ENCODE results near the gene CCDC149. TPM values are rescaled to one million over a fixed set of nuclear protein-coding genes. Genes with fewer than 3 reads are reported as not detected.

CCDC149 gene
- total RNA-seq, 1 experiment from 2014 or later, result 5.3 TPM

DNA sequence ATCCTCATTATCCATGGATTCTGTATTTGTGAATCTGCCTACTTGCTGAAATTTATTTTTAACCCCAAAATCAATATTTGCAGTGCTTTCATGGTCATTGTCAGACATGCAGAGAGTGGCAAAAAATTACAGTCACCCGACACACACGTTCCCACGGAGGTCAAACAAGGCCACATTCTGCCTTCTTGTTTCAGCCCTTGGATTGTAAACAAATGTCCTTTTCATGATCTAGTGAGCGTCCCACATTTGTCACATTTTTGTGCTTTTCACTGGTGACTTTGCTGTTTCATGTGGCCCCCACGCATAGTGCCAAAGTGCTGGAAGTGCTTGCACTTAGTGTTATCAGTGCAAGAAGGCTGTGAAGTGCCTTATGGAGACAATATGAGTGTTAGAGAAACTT lies 72.5 kb downstream of the CCDC149 start:
- no peaks in the 10 kb centered on the region for H3K27me3 ChIP-seq (ENCODE audit: insufficient read depth, low read length)
- ChIA-PET CTCF (no interaction called here), POLR2A (no interaction called here), RAD21 (ENCODE audit: low non-redundant PET in 1 of 2, low total read pairs in 2 of 2, uncharacterized antibody in 2 of 2, unreplicated experiment in 2 of 2) (no interaction called here)
- no peak for ATAC-seq
- no peaks in the 10 kb centered on the region; a peak in 1 of 4 replicates for H3K4me1 ChIP-seq (ENCODE audit: control insufficient read depth in 1 of 2, insufficient read depth in 2 of 2, low read length in 2 of 2)
- no TSS peak for BruUV-seq (replicated peaks)
- no peak overlapping the region for H3K4me3 ChIP-seq (replicated peaks in 1 of 2; ENCODE audit: low read depth in 1 of 2, low read length in 2 of 2)
- no peaks in the 10 kb centered on the region for H3K36me3 ChIP-seq (ENCODE audit: control insufficient read depth in 1 of 2, insufficient read depth in 2 of 2, low read length in 2 of 2)
- intact Hi-C loops (cut with micrococcal nuclease), result no loop called here
- H3K4me2 ChIP-seq (ENCODE audit: low read length), result no peak overlapping the region
- no peak overlapping the region for H2AFZ ChIP-seq (ENCODE audit: low read depth, low read length, poor library complexity, severe bottlenecking)
- H4K20me1 ChIP-seq (ENCODE audit: insufficient read depth), result no peaks in the 10 kb centered on the region
- no peaks in the 10 kb centered on the region for H3K9me2 ChIP-seq (ENCODE audit: insufficient read depth)
- DNase-seq (ENCODE audit: low read depth, low spot score), result no peak
- H3K9ac ChIP-seq (ENCODE audit: low read length), result no peak overlapping the region
- TF ChIP-seq EZH2phosphoT487 (IDR thresholded peaks at IDR 0.05; ENCODE audit: borderline replicate concordance) (no peak), EZH2 (IDR thresholded peaks at IDR 0.05) (no peak), ELF1 (IDR thresholded peaks at IDR 0.05; ENCODE audit: borderline replicate concordance, low read depth) (no peak), CBX3 (IDR thresholded peaks at IDR 0.05; ENCODE audit: low read depth) (no peak), EGR1 (IDR thresholded peaks at IDR 0.05; ENCODE audit: low read depth) (no peak), ATF3 (IDR thresholded peaks at IDR 0.05) (no peak), YY1 (IDR thresholded peaks at IDR 0.05; ENCODE audit: extremely low read depth, insufficient replicate concordance, low read depth, low read length) (no peak), POLR2AphosphoS5 (IDR thresholded peaks at IDR 0.05; ENCODE audit: low read depth, low read length) (no peak), CEBPB (IDR thresholded peaks at IDR 0.05; ENCODE audit: low read depth) (no peak), JUND (IDR thresholded peaks at IDR 0.05) (no peak), SP1 (IDR thresholded peaks at IDR 0.05; ENCODE audit: low read depth) (no peak)
- TF ChIP-seq, protein P1, sequence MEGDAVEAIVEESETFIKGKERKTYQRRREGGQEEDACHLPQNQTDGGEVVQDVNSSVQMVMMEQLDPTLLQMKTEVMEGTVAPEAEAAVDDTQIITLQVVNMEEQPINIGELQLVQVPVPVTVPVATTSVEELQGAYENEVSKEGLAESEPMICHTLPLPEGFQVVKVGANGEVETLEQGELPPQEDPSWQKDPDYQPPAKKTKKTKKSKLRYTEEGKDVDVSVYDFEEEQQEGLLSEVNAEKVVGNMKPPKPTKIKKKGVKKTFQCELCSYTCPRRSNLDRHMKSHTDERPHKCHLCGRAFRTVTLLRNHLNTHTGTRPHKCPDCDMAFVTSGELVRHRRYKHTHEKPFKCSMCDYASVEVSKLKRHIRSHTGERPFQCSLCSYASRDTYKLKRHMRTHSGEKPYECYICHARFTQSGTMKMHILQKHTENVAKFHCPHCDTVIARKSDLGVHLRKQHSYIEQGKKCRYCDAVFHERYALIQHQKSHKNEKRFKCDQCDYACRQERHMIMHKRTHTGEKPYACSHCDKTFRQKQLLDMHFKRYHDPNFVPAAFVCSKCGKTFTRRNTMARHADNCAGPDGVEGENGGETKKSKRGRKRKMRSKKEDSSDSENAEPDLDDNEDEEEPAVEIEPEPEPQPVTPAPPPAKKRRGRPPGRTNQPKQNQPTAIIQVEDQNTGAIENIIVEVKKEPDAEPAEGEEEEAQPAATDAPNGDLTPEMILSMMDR (IDR thresholded peaks at IDR 0.05 in 2 of 3, conservative IDR thresholded peaks at IDR 0.05 in 1 of 3; ENCODE audit: borderline replicate concordance in 1 of 3, insufficient read depth in 1 of 3, low read depth in 2 of 3, low read length in 2 of 3), result no peak
- TF ChIP-seq, protein P2, sequence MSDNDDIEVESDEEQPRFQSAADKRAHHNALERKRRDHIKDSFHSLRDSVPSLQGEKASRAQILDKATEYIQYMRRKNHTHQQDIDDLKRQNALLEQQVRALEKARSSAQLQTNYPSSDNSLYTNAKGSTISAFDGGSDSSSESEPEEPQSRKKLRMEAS (IDR thresholded peaks at IDR 0.05), result no peak
- H3K79me2 ChIP-seq (ENCODE audit: insufficient read depth, low read length), result no peaks in the 10 kb centered on the region
- H3K9me3 ChIP-seq (ENCODE audit: control insufficient read depth in 1 of 2, insufficient read depth in 1 of 2, low read depth in 1 of 2, low read length in 2 of 2), result no peaks in the 10 kb centered on the region
- no peak overlapping the region for H3K27ac ChIP-seq (ENCODE audit: low read depth, low read length)
